Kidney (tissue), 14 donors: ENCODE data around the gene ANKRD11. TPM values are rescaled to one million over a fixed set of nuclear protein-coding genes. Genes with fewer than 3 reads are reported as not detected.
A peak's percentile ranks its signal among the peaks of the same experiment; 100 is the strongest.

Experiments
- DNase-seq, 5 donors: peaks; one replicate each; pipeline ENCODE4 v3.0.0-alpha.2; 2013 to 2020
- FAIRE-seq: peaks from 2 replicates; lab custom pipeline; 2012; peaks lifted over from hg19 to GRCh38; lab: Jason Lieb, UNC
- H3K27ac ChIP-seq, 2 donors: one replicate each; pipeline ENCODE4 v1.7.0; 2013; ENCODE audit warnings: low read depth in 2 of 2, low read length in 2 of 2, inconsistent platforms in 1 of 2
- H3K27me3 ChIP-seq: one replicate; pipeline ENCODE4 v1.7.1; 2013; ENCODE audit warnings: low read length, inconsistent platforms; ENCODE audit not compliant: control insufficient read depth, insufficient read depth
- H3K36me3 ChIP-seq, 3 donors: one replicate each; pipeline versions ENCODE4 v1.7.0 to v1.7.1; 2013; ENCODE audit warnings: low read length in 3 of 3, control low read depth in 1 of 3, inconsistent platforms in 1 of 3; ENCODE audit not compliant: insufficient read depth in 3 of 3, control insufficient read depth in 2 of 3
- H3K4me1 ChIP-seq, 3 donors: one replicate each; pipeline versions ENCODE4 v1.7.0 to v1.7.1; 2013; ENCODE audit warnings: low read length in 3 of 3, inconsistent platforms in 1 of 3, low read depth in 1 of 3; ENCODE audit not compliant: control insufficient read depth in 2 of 3, insufficient read depth in 2 of 3
- H3K4me3 ChIP-seq, 3 donors: one replicate each; pipeline versions ENCODE4 v1.7.0 to v1.8.1; 2013; ENCODE audit warnings: low read length in 3 of 3, control low read depth in 1 of 3, inconsistent platforms in 1 of 3
- H3K9ac ChIP-seq, 3 donors: one replicate each; pipeline versions ENCODE4 v1.7.0 to v1.7.1; 2013; ENCODE audit warnings: low read length in 3 of 3, control low read depth in 1 of 3, inconsistent platforms in 1 of 3
- H3K9me3 ChIP-seq, 3 donors: one replicate each; pipeline versions ENCODE4 v1.7.0 to v1.7.1; 2013; ENCODE audit warnings: low read length in 3 of 3, control low read depth in 1 of 3, inconsistent platforms in 1 of 3; ENCODE audit not compliant: control insufficient read depth in 2 of 3, insufficient read depth in 1 of 3
- intact Hi-C: fragments of 100-400 bp; cut with DNase I; formaldehyde crosslinking; loops from one replicate; pipeline ENCODE4 v1.11.1; 2022
- polyA plus RNA-seq: library from polyadenylated mRNA; stranded (reverse); fragments of 350-450 nt; fragmentation: Illumina TruSeq; extraction: RNeasy Lipid Tissue Mini Kit (QIAGEN cat#74804); gene quantifications from one replicate; pipeline ENCODE4 v1.2.3, GENCODE V29; 2014; ENCODE audit warnings: low read depth, low replicate concordance; ENCODE audit not compliant: insufficient read depth
- total RNA-seq: library from RNA; stranded (reverse); fragmentation: NEBNext Ultra II Directional; extraction: Animal tissue kit (Norgen Biotek cat#: 25700); gene quantifications from one replicate; pipeline ENCODE4 v1.2.1, GENCODE V29; 2021
- TF ChIP-seq, protein P1 (sequence below): IDR thresholded peaks from 3 replicates; pipeline ENCODE4 v1.5.1; 2012; ENCODE audit warnings: mild to moderate bottlenecking, moderate library complexity, borderline replicate concordance; ENCODE audit not compliant: insufficient read depth; ENCODE audit errors: extremely low read depth
- donor health status: control.
- donor health status: control.
- donor health status: control.
- donor health status: control.
- donor health status: control.
- donor health status: DM: yes; HTN: yes; CAD: no.
- donor health status: Normal renal cell carcinoma (clear cell type).

ANKRD11 gene
- total and polyA plus RNA-seq, 2 donors from 2014 or later = 36.2 to 154 TPM

DNA sequence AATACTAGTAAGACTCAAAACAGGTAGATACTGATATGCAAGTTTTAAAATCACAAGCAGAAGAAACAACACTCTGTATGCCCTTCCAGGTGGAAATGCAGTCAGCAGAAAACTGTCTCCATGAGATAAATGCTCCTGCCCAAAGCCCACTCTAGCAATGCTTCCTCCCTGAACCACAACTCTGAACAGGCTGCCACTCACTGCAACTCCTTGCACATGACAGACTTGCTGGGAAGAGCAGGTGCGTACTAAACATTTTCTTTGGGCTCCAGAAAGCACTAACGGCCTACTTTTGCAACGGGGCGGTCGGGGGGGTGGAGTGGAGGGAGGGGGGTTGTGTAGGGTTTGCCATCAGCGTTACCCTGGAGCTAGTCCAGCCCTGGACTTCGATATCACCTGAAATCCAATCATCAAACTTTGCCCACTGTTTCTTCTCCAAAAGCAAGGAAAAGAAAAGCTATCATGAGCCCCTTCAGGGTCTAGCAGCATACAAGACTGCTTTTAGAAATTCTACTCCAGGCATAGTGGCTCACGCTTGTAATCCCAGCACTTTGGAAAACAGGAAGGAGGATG lies 46.1 kb downstream of the ANKRD11 start:
- peak in 1 of 5 donors; percentile 29 for DNase-seq
- Histone ChIP-seq H3K9me3 (no peaks in the 10 kb centered on the region), H3K9ac (no peak overlapping the region), H3K4me1 (peaks cover 6 to 47% (median 45%) of the 10 kb centered on the region in 3 donors), H3K27me3 (no peaks in the 10 kb centered on the region), H3K27ac (no peak overlapping the region), H3K4me3 (no peak overlapping the region), H3K36me3 (no peaks in the 10 kb centered on the region)
- no peak for FAIRE-seq
- intact Hi-C loops = no loop called here
- TF ChIP-seq, protein P1, sequence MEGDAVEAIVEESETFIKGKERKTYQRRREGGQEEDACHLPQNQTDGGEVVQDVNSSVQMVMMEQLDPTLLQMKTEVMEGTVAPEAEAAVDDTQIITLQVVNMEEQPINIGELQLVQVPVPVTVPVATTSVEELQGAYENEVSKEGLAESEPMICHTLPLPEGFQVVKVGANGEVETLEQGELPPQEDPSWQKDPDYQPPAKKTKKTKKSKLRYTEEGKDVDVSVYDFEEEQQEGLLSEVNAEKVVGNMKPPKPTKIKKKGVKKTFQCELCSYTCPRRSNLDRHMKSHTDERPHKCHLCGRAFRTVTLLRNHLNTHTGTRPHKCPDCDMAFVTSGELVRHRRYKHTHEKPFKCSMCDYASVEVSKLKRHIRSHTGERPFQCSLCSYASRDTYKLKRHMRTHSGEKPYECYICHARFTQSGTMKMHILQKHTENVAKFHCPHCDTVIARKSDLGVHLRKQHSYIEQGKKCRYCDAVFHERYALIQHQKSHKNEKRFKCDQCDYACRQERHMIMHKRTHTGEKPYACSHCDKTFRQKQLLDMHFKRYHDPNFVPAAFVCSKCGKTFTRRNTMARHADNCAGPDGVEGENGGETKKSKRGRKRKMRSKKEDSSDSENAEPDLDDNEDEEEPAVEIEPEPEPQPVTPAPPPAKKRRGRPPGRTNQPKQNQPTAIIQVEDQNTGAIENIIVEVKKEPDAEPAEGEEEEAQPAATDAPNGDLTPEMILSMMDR = no peak

DNA sequence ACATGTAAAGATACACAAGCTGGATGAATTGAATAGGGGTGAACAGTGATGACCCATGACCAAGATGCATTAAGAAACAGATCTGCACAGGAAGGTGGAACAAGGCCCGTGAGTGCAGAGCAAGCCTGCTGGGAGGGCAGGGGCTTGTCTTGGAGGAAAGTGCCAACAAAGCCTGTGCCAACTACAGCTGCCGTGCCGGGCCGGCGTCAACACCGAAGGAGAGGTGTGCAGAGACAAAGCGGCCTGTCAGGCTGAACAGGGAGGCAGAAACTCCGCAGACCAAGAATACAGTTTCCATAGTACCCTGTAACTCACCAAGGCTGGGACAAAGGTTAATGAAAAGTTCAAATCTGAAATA lies 46.7 kb downstream of the ANKRD11 start:
- FAIRE-seq (no peak), DNase-seq (peak in 2 of 5 donors; percentile 16 to 70)
- Histone ChIP-seq H3K9ac (no peak overlapping the region), H3K27ac (no peak overlapping the region), H3K27me3 (no peaks in the 10 kb centered on the region), H3K4me3 (no peak overlapping the region), H3K4me1 (peaks cover 6 to 47% (median 44%) of the 10 kb centered on the region in 3 donors), H3K9me3 (no peaks in the 10 kb centered on the region), H3K36me3 (no peaks in the 10 kb centered on the region)
- intact Hi-C loops = no loop called here
- TF ChIP-seq, protein P1 = no peak

DNA sequence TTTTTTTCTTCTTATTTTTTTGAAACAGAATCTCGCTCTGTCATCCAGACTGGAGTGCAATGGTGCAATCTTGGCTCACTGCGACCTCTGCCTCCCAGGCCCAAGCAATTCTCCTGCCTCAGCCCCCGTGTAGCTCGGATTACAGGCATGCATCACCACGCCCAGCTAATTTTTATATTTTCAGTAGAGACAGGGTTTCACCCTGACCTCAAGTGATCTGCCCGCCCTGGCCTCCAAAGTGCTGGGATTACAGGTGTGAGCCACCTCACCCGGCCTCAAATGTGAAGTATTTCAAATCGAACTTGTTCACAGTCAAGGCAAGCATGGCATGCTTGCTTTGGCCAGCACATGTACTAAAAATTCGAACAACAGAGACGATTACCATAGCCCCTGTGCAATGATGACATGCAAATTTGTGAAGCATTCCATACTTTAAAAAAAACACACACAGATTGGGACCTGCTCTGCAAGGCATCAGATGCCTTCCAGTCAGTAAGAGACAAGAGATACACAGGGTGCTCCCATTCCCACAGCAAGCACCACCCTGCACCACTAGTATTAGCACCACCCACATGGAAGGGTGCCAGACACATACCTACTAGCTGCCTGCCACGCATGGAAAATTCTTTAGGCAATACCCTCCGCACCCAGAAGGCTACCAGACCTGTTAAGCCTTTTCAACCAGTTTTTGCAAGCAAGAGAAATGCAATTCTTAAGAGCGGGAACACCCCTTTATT lies 47.2 kb downstream of the ANKRD11 start:
- TF ChIP-seq, protein P1 = no peak
- no peaks in the 10 kb centered on the region for H3K27me3 ChIP-seq
- DNase-seq (peak in 3 of 5 donors; percentile 64 to 82 (median 75)), FAIRE-seq (no peak)
- no peak overlapping the region for H3K4me3 ChIP-seq
- H3K9me3 ChIP-seq = no peaks in the 10 kb centered on the region
- no peak overlapping the region for H3K9ac ChIP-seq
- H3K36me3 ChIP-seq = no peaks in the 10 kb centered on the region
- intact Hi-C loops = no loop called here
- peaks cover 6 to 45% (median 43%) of the 10 kb centered on the region in 3 donors for H3K4me1 ChIP-seq
- H3K27ac ChIP-seq = no peak overlapping the region
